Activated CD8-positive, alpha-beta memory T cell treated with anti-CD3 and anti-CD28 coated beads, Interleukin-2, amount 50 U/mL, for 1 hour (primary cell): ENCODE measurements around the gene TMEM117.
"Not testable (repeated sequence)": the region's sequence is repeated elsewhere in the genome, so short reads cannot be mapped to it uniquely, and the experiment has no call there.

Source experiments
- DNase-seq: peaks from one replicate; pipeline ENCODE4 v3.0.0-alpha.2; 2020; ENCODE audit errors: extremely low read depth

Gene TMEM117

GRCh38 chr12:44223736-44224135 lies 387.9 kb downstream of the TMEM117 start:
- DNase-seq = no peak

DNA sequence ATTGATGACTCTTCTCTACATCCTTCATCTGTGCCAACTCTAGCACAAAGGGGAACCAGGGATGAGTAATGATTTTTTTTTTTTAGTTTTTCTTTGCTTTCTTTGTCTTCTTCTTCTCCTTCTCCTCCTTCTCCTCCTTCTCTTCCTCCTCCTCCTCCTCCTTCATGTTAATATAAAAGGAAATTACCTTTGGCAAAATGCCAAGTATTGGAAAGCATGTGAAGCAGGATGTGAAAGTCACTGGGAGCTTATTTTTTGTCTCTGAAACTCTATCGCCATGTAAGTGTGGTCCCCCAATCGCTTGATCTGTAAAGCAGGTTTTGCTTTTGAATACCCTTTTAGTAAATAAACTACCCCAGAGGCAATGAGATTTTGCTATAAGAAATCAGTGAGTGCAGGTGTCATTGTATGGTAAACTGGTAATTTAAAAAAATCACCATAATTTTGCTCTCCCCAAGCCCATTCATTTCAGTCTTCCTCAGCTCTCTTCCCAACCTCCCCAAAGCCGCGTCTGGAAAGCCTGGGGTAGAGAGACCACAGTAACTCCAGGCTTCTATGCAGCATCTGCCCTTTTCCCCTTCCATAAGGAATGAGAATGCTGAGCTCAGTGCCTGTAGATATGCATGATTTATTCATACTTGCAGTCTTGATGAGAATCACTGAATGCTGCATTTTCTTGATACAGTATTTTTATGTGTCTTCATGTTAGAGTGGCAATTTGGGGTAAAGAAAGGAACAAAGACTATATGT lies 388.7 kb downstream of the TMEM117 start:
- no peak for DNase-seq

DNA sequence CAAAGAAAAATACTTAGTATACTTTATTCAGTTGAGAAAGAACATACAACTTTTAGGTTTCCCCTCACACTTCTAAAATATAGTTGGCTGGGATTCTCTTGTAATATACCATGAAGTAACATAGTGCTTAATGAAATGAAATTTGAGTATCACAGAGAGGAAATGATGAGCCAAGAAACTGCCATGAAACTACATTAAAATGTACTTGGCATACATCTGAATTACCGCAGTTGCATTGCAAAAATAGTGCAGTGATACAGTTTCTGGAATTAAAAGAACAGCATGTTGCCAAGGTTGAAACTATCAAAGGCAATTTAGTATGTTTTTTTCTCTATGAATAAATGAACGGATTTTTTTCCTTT lies 389.2 kb downstream of the TMEM117 start:
- DNase-seq = no peak

GRCh38 chr12:44227616-44228015 lies 391.7 kb downstream of the TMEM117 start:
- no peak for DNase-seq

DNA sequence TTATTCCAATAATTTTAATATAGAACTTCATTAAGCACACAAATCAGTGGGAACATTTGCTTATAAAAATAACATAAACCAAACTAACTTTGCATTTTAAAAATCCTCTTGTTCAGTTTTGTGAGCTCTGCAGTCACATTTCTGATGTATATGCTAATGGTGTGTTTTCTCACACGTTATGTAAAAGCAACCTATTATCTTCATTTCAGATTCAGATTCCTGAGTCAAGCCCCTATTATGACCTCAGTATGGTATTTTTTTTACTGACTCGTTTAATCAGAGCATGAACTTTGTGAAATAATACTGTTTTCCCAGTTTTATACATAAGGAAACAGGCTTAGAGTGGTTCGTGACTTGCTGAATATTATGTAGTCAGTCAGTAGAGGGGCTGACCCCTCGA lies 394.0 kb downstream of the TMEM117 start:
- DNase-seq = no peak

DNA sequence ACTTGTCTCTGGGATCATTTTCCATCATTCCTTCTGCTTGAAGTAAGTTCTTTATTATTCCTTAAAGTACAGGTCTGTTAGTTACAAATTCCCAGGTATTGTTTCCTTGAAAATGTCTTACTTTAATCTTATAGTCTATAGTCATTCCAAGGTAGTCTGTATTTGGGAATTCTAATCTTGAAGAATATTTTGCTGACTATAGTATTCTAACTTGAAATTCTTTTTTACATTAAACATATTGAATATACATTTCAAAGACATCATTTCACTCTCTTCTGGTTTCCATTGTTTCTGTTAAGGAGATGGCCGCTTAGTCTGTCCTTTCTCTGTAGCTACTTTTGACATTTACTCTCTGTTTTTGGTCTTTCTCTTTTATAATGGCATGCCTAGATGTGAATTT lies 399.8 kb downstream of the TMEM117 start:
- no peak for DNase-seq

DNA sequence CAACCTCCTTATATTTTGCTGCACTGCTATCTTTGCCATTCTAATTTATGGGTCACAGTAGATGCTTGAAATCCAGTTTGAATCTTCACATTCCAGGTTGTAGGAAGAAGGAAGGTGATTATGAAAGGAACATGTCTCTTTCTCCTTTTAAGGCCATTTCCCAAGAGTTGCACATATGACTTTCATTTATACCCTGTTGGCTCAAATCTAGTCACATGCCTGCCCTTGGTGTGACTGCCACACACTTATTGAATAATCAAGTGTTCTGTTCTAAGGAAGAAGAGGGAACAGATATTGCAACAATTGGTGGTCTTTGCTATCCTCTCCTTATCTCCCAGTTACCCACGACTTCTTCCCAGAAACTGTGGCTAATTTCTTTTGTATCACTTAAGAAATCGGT lies 404.3 kb downstream of the TMEM117 start:
- DNase-seq = no peak

GRCh38 chr12:44245932-44246331 lies 410.1 kb downstream of the TMEM117 start:
- DNase-seq = no peak

GRCh38 chr12:44246482-44247105 lies 410.7 kb downstream of the TMEM117 start:
- DNase-seq = no peak

DNA sequence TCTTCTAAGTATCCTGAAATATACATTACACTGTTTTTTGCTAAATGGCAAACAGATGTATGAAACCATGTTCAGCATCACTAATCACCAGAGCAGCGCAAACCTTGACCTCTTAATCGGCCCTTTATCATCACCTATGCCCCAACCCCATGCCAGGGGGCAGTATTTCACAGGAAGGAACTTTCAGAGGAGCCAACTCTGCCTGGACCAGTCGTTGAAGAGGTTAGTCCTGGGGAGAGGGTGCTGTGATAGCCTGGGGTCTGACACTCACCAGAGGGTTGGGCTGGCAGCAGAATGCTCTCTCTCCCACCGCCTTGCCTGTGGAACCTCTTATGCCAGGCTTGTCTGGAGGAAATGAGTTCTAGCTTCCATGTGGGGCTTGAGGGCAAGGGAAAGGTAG lies 411.7 kb downstream of the TMEM117 start:
- no peak for DNase-seq

DNA sequence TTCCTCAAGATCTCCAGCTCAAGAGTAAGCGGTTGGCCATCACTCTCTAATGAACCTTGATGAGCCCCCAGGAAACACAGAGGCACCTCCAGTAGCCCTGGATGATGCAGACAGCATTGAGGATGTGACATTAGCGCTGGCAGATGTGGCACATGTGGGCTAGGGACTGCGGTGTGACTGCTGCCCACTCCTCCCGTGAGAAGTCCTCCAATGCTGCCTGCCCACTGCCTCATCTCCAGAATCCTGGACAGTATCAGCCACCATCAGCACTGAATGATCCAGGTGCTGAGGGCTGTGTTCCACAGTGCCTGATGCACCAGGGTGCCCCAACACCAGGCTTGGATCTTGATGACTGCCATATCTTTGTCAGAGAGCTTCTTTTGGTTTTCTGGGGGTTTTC lies 412.6 kb downstream of the TMEM117 start:
- DNase-seq = no peak

GRCh38 chr12:44250440-44250839 lies 414.6 kb downstream of the TMEM117 start:
- not testable (repeated sequence) for DNase-seq

- no peak for DNase-seq
These were observed 417.5 kb downstream of the TMEM117 start for GRCh38 chr12:44253338-44253856.

DNA sequence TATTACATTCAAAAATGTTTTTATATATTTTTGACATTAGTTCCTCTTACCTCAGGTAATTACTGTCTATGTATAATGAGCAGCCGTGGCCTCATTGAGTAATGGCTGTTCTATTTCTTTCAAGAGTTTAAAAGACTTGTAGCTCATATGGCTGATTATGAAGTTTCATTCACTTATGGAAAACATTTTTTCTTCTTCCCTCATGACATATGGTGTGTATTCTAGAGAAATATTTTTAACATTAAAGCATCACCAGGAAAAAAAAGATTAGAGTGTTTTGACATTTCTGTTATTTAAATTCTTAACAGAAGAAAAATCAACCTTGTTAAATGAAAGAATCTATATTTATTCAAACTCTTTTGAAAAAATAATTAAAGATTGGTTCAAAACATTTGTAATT lies 422.4 kb downstream of the TMEM117 start:
- DNase-seq = no peak

DNA sequence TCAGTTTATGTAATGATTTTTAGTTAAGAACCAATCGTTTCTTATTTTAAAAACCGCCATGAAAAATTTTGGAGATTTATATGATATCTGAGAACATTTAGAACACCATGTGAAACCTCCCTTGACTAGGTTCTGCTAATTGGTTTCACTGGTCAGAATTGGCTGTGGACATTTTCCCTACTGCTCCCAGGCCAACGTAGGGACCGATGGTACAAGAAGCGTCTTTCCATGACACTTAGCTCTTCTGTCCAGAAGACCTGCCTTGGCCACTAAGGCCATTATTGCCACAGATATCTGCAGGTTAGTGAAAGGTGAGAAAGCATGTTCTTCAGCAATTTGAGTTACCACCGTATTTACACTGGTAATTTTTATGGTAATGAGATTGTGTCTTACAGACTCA lies 424.0 kb downstream of the TMEM117 start:
- DNase-seq = no peak

GRCh38 chr12:44260581-44260980 lies 424.7 kb downstream of the TMEM117 start:
- DNase-seq = no peak

GRCh38 chr12:44285321-44285960 lies 449.6 kb downstream of the TMEM117 start:
- DNase-seq = no peak

DNA sequence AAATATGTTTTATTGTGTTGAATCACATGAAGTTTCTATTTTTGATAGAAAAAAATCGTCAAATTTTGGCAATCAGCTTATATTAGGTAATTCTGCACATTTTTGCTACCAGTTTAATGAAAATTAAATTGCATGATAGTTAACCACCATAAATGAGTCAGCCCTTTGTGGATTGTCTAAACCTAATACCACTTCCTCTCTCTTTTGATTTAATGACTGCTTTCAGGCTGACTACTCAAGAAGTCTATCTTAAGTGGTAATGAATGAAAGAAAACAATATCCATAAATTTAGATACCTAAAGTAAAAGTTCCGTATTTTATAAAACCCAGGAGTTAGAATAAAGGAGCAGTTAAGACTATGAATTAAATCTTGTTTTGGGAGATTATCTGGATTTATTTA lies 450.5 kb downstream of the TMEM117 start:
- no peak for DNase-seq

- DNase-seq = no peak
These were observed 451.1 kb downstream of the TMEM117 start for GRCh38 chr12:44286821-44287505.

- DNase-seq = no peak
These were observed 451.7 kb downstream of the TMEM117 start for GRCh38 chr12:44287545-44287944.

DNA sequence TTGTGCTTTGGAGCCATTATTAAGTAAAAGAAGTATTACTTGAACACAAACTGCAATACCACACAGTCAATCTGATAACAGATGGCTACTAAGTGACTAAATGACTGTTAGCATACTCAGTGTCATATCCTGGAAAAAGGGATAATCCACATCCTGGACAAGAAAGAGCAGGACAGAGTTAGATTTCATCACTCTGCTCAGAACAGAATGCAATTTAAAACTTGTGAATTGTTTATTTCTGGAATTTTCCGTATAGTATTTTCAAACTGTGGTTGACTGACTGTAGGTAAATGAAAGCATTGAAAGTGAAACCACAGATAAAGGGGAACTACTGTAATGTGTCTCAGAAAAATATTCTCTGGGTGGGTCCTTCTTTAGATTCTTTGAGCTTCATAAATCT lies 458.8 kb downstream of the TMEM117 start:
- no peak for DNase-seq

DNA sequence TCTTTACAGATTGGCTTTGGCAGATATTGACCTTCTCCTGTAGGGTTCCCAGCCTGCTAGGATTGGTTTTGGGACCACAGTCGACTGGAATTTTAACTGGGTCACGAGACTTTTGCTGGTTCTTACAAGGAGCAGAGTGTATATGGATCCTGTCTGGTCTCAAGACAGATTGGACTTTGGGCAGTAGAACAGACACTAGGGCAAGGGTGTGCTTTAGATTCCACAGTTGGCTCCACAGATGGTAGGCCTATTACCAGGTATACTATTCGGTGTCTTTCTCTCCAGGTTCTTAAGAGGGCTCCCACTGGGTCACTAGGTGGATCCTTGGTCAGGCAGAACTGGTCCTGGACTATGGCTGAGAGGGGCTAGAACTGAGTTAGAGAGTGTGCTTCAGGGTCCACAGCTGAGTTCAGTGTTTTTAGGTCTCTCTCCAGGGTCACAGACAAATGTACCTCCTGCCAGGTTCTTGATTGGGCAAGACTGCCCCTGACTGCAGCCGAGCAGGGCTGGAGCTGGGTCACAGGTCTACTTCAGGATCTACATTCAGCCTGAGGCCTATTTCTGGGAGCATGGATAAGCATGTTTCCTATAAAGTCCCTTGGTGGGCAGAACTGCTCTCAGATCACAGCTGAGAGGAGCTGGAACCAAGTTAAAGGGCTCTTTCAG lies 460.2 kb downstream of the TMEM117 start:
- DNase-seq = no peak
